ENCODE data around the gene RIN3. TPM values are rescaled to one million over a fixed set of nuclear protein-coding genes. Genes with fewer than 3 reads are reported as not detected.

Gene RIN3
- total RNA-seq, 4 donors from 2014 or later: 15.4 to 53.6 (median 39.7) TPM

GRCh38 chr14:92600318-92601053 is 86.9 kb downstream of the RIN3 start:
- Histone ChIP-seq H3K36me3 (no peaks in the 10 kb centered on the region), H3K9me3 (no peaks in the 10 kb centered on the region), H3K4me1 (peaks cover 0 to 13% (median 0%) of the 10 kb centered on the region in 4 donors), H3K27me3 (no peaks in the 10 kb centered on the region), H3K4me3 (no peak overlapping the region), H3K27ac (peak overlapping the region in 2 of 4 donors; percentile 39 to 76)
- no peak for DNase-seq
- TF ChIP-seq CTCF (IDR thresholded peaks at IDR 0.05) (no peak), POLR2A (IDR thresholded peaks at IDR 0.05) (no peak)

- Histone ChIP-seq H3K27me3 (no peaks in the 10 kb centered on the region), H3K9me3 (no peaks in the 10 kb centered on the region), H3K27ac (peak overlapping the region in 1 of 4 donors; percentile 76), H3K36me3 (no peaks in the 10 kb centered on the region), H3K4me1 (peaks cover 0 to 13% (median 0%) of the 10 kb centered on the region in 4 donors), H3K4me3 (no peak overlapping the region)
- no peak for TF ChIP-seq CTCF (IDR thresholded peaks at IDR 0.05)
- no peak for DNase-seq
These were observed 87.6 kb downstream of the RIN3 start for GRCh38 chr14:92601131-92601710.

GRCh38 chr14:92601757-92602417 is 88.3 kb downstream of the RIN3 start:
- TF ChIP-seq CTCF (IDR thresholded peaks at IDR 0.05) (no peak), POLR2A (IDR thresholded peaks at IDR 0.05) (no peak)
- DNase-seq: no peak
- Histone ChIP-seq H3K4me1 (peaks cover 0 to 13% (median 0%) of the 10 kb centered on the region in 4 donors), H3K9me3 (no peaks in the 10 kb centered on the region), H3K4me3 (no peak overlapping the region), H3K27ac (peak overlapping the region in 1 of 4 donors; percentile 76), H3K27me3 (no peaks in the 10 kb centered on the region), H3K36me3 (no peaks in the 10 kb centered on the region)

- Histone ChIP-seq H3K9me3 (no peaks in the 10 kb centered on the region), H3K4me1 (peaks cover 0 to 18% (median 0%) of the 10 kb centered on the region in 4 donors), H3K4me3 (no peak overlapping the region), H3K27ac (peak overlapping the region in 1 of 4 donors; percentile 76), H3K27me3 (no peaks in the 10 kb centered on the region), H3K36me3 (no peaks in the 10 kb centered on the region)
- no peak for TF ChIP-seq POLR2A (IDR thresholded peaks at IDR 0.05)
- peak in 2 of 6 experiments; percentile 20 to 35 for TF ChIP-seq CTCF (IDR thresholded peaks at IDR 0.05)
- no peak for DNase-seq
These were observed 90.0 kb downstream of the RIN3 start for GRCh38 chr14:92603309-92604242.

Data from Peyer's patch (tissue), 4 donors.